Neural progenitor cell (in vitro differentiated cells): ENCODE results near the gene EIF3I. TPM values are rescaled to one million over a fixed set of nuclear protein-coding genes. Genes with fewer than 3 reads are reported as not detected.
A peak's percentile ranks its signal among the peaks of the same experiment; 100 is the strongest.

ENCODE experiments used
- DNase-seq: peaks from one replicate; pipeline ENCODE4 v3.0.0-alpha.2; 2016; ENCODE audit warnings: low spot score
- H2AFZ ChIP-seq: fragments of 200-600 bp; sonication (generic); replicated peaks from 2 replicates; pipeline ENCODE4 v1.6.1; 2016; ENCODE audit warnings: antibody characterized with exemption
- H3F3A ChIP-seq: fragments of 200-600 bp; sonication (generic); 2 replicates; pipeline ENCODE4 v1.6.1; 2016; ENCODE audit warnings: antibody characterized with exemption, low read depth
- H3K27ac ChIP-seq: fragments of 200-600 bp; sonication (generic); 2 replicates; pipeline ENCODE4 v1.5.1; 2016; ENCODE audit warnings: mild to moderate bottlenecking
- H3K27me3 ChIP-seq: fragments of 200-600 bp; sonication (generic); 2 replicates; pipeline ENCODE4 v1.6.1; 2016; ENCODE audit warnings: mild to moderate bottlenecking, moderate library complexity
- H3K36me3 ChIP-seq: fragments of 200-600 bp; sonication (generic); 2 replicates; pipeline ENCODE4 v1.5.1; 2016
- H3K4me1 ChIP-seq: fragments of 200-600 bp; sonication (generic); 2 replicates; pipeline ENCODE4 v1.6.1; 2016; ENCODE audit warnings: mixed run types
- H3K4me2 ChIP-seq: fragments of 200-600 bp; sonication (generic); 2 replicates; pipeline ENCODE4 v1.6.1; 2016
- H3K4me3 ChIP-seq: fragments of 200-600 bp; sonication (generic); 2 replicates; pipeline ENCODE4 v1.5.1; 2016
- H3K79me2 ChIP-seq: fragments of 200-600 bp; sonication (generic); 2 replicates; pipeline ENCODE4 v1.6.1; 2016; ENCODE audit warnings: low read depth
- H3K9ac ChIP-seq: fragments of 200-600 bp; sonication (generic); 2 replicates; pipeline ENCODE4 v1.6.1; 2016
- H3K9me3 ChIP-seq: fragments of 200-600 bp; sonication (generic); 2 replicates; pipeline ENCODE4 v1.5.1; 2016; ENCODE audit warnings: low read depth
- H4K20me1 ChIP-seq: fragments of 200-600 bp; sonication (generic); 2 replicates; pipeline ENCODE4 v1.6.1; 2016; ENCODE audit warnings: low read depth
- H3K27ac Mint-ChIP-seq: 3 replicates; pipeline ENCODE4 v1.8.0; 2021; ENCODE audit warnings: mixed read lengths
- H3K27me3 Mint-ChIP-seq: 2 replicates; pipeline ENCODE4 v1.8.0; 2022; ENCODE audit warnings: low read depth, mild to moderate bottlenecking, inconsistent platforms, moderate library complexity, mixed read lengths; ENCODE audit not compliant: insufficient read depth
- H3K36me3 Mint-ChIP-seq: 3 replicates; pipeline ENCODE4 v1.8.0; 2021; ENCODE audit warnings: mixed read lengths
- H3K4me1 Mint-ChIP-seq: 3 replicates; pipeline ENCODE4 v1.8.0; 2021; ENCODE audit warnings: mixed read lengths
- H3K4me3 Mint-ChIP-seq: 3 replicates; pipeline ENCODE4 v1.8.0; 2021; ENCODE audit warnings: mild to moderate bottlenecking, moderate library complexity, mixed read lengths
- H3K9me3 Mint-ChIP-seq: 3 replicates; pipeline ENCODE4 v1.8.0; 2020; ENCODE audit warnings: mixed read lengths
- EZH2 ChIP-seq: fragments of 200-600 bp; sonication (generic); IDR thresholded peaks from 2 replicates; pipeline ENCODE4 v1.6.1; 2017; ENCODE audit warnings: antibody characterized with exemption, mild to moderate bottlenecking, moderate library complexity
- EZH2phosphoT487 ChIP-seq: fragments of 200-600 bp; sonication (generic); IDR thresholded peaks from 2 replicates; pipeline ENCODE4 v1.6.1; 2017; ENCODE audit warnings: antibody characterized with exemption
- total RNA-seq: library from RNA; depleted of rRNA; stranded (reverse); fragments of >200 nt; gene quantifications from 2 replicates; pipeline ENCODE4 v1.2.3, GENCODE V29; 2015; ENCODE audit warnings: low replicate concordance
- TF ChIP-seq, protein P1 (sequence below): fragments of 200-600 bp; sonication (generic); IDR thresholded peaks from 2 replicates; pipeline ENCODE4 v1.5.1; 2017; ENCODE audit warnings: antibody characterized with exemption, mild to moderate bottlenecking

The EIF3I gene
- total RNA-seq, 1 donor from 2014 or later: 204 TPM

DNA sequence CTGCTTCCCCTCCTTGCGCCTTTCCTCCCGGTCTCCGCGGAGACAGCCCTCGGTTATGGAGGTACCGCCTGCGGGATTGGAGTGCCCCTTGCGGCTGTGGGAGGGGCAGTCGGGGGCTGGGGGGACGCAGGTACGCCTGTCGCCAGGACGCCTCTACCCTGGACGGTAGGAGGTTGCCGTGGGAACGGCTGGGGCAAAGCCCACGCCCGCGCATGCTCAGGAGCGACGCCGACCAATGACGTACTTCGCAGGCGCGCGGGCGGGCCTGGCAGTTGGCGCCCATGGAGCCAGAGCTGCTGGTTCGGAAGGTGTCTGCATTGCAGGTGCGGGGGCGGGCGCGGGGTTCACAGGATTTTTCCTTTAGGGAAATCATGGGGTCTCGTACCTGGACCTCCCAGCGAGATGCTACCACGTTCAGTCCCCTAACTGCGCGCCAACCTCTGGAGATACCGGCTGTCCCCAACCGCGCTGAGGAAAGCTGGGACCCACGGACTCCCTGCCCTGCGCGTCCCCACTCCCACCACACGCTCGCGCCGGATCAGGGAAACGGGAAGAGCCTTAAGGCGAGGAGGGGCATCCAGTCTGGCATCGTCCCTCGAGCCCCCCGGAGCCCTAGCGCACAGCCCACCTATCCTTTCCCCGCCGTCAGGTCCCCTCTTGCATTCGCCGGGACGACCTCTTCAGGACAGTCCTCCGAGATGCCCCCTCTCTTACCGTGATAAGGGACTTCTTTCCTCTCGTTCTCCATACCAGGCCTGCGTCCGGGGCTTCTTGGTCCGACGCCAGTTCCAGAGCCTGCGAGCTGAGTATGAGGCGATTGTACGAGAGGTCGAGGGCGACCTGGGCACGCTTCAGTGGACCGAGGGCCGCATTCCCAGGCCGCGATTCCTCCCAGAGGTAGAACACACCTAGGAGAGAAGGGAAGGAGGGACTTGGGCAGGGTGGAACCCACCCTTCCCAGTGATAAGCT, 16.5 kb upstream of the EIF3I start, which contains the start of gene IQCC:
Gene IQCC, plus strand, starts transcription at position 271 of the 970 bp plus-strand sequence. Its CDS starts 11 bp downstream, at position 282.
- H3K27me3 ChIP-seq: peaks cover 11% of the 10 kb centered on the region
- peaks cover 26% of the 10 kb centered on the region for H3F3A ChIP-seq
- peaks cover 27% of the 10 kb centered on the region for H3K4me1 Mint-ChIP-seq
- H3K9ac ChIP-seq: peak within 1 kb of the TSS; percentile 78
- H3K4me3 ChIP-seq: peak within 1 kb of the TSS; percentile 83
- DNase-seq: peak; percentile 96
- H4K20me1 ChIP-seq: no peaks in the 10 kb centered on the region
- H3K27me3 Mint-ChIP-seq: peaks cover 6% of the 10 kb centered on the region
- TF ChIP-seq, protein P1, sequence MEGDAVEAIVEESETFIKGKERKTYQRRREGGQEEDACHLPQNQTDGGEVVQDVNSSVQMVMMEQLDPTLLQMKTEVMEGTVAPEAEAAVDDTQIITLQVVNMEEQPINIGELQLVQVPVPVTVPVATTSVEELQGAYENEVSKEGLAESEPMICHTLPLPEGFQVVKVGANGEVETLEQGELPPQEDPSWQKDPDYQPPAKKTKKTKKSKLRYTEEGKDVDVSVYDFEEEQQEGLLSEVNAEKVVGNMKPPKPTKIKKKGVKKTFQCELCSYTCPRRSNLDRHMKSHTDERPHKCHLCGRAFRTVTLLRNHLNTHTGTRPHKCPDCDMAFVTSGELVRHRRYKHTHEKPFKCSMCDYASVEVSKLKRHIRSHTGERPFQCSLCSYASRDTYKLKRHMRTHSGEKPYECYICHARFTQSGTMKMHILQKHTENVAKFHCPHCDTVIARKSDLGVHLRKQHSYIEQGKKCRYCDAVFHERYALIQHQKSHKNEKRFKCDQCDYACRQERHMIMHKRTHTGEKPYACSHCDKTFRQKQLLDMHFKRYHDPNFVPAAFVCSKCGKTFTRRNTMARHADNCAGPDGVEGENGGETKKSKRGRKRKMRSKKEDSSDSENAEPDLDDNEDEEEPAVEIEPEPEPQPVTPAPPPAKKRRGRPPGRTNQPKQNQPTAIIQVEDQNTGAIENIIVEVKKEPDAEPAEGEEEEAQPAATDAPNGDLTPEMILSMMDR: peak; percentile 38
- TF ChIP-seq EZH2phosphoT487: no peak
- no peaks in the 10 kb centered on the region for H3K9me3 ChIP-seq
- peaks cover 10% of the 10 kb centered on the region for H3K4me1 ChIP-seq
- H2AFZ ChIP-seq: peak within 1 kb of the TSS; percentile 86
- peak within 1 kb of the TSS; percentile 94 for H3K4me2 ChIP-seq
- peak within 1 kb of the TSS; percentile 92 for H3K4me3 Mint-ChIP-seq
- no peaks in the 10 kb centered on the region for H3K9me3 Mint-ChIP-seq
- H3K79me2 ChIP-seq: no peaks in the 10 kb centered on the region
- H3K36me3 Mint-ChIP-seq: peaks cover 9% of the 10 kb centered on the region
- no peak within 1 kb of the TSS for H3K27ac ChIP-seq
- H3K36me3 ChIP-seq: no peaks in the 10 kb centered on the region
- peak within 1 kb of the TSS; percentile 69 for H3K27ac Mint-ChIP-seq

DNA sequence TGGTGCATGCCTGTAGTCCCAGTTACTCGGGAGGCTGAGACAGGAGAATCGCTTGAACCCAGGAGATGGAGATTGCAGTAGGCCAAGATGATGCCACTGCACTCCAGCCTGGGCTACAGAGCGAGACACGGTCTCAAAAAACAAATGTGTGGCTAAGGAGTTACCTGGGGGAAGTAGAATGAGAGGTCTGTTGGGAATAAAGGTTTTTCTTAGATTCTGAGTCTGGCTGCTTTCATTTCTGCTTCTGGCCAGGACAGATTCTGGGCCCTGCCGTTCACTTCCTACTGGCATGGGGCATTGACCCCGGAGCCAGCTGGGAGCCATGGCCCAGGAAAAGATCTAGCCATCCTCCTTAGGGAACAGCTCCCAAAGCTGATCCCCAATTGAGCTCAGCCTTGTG, 13.7 kb upstream of the EIF3I start:
- TF ChIP-seq, protein P1: no peak
- no peak for TF ChIP-seq EZH2phosphoT487
- no peak for TF ChIP-seq EZH2
- peaks cover 8% of the 10 kb centered on the region for H3F3A ChIP-seq
- no peaks in the 10 kb centered on the region for H4K20me1 ChIP-seq
- DNase-seq: no peak
- H3K79me2 ChIP-seq: no peaks in the 10 kb centered on the region
- peaks cover 4% of the 10 kb centered on the region for H3K27me3 Mint-ChIP-seq
- no peaks in the 10 kb centered on the region for H3K36me3 ChIP-seq
- H3K4me3 ChIP-seq: no peak overlapping the region
- H3K9ac ChIP-seq: no peak overlapping the region
- H3K9me3 Mint-ChIP-seq: no peaks in the 10 kb centered on the region
- H3K27ac Mint-ChIP-seq: no peak overlapping the region
- H3K4me1 ChIP-seq: peaks cover 5% of the 10 kb centered on the region
- H2AFZ ChIP-seq: no peak overlapping the region
- peaks cover 9% of the 10 kb centered on the region for H3K36me3 Mint-ChIP-seq
- H3K4me3 Mint-ChIP-seq: no peak overlapping the region
- H3K4me1 Mint-ChIP-seq: peaks cover 15% of the 10 kb centered on the region
- H3K4me2 ChIP-seq: no peak overlapping the region
- peaks cover 11% of the 10 kb centered on the region for H3K27me3 ChIP-seq
- H3K9me3 ChIP-seq: no peaks in the 10 kb centered on the region
- no peak overlapping the region for H3K27ac ChIP-seq

DNA sequence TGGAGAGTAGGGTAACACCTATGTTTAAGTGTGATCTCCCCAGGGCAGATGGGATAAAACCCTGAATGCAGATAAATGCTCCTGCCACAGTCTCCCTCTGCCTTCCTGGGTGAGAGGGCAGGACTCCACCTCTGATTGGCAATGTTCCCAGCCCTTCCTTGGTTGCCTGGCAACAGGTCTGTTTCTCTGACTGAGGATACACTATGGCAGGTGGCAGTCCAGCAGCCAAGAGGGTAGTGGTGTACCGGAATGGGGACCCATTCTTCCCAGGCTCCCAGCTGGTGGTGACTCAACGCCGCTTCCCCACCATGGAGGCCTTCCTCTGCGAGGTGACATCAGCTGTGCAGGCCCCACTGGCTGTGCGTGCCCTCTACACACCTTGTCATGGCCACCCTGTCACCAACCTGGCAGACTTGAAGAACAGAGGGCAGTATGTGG, 13.3 kb upstream of the EIF3I start, which contains the start of gene DCDC2B:
Gene DCDC2B, plus strand, starts transcription at position 199 of the 438 bp plus-strand sequence. Its CDS starts 5 bp downstream, at position 204.
- Histone ChIP-seq H3F3A (peaks cover 8% of the 10 kb centered on the region), H3K4me2 (no peak within 1 kb of the TSS), H3K4me1 (peaks cover 5% of the 10 kb centered on the region), H4K20me1 (no peaks in the 10 kb centered on the region), H3K9ac (no peak within 1 kb of the TSS), H3K9me3 (no peaks in the 10 kb centered on the region), H3K79me2 (no peaks in the 10 kb centered on the region), H3K27me3 (peaks cover 11% of the 10 kb centered on the region), H3K27ac (no peak within 1 kb of the TSS), H3K36me3 (no peaks in the 10 kb centered on the region), H3K4me3 (no peak within 1 kb of the TSS), H2AFZ (no peak within 1 kb of the TSS)
- no peak for DNase-seq
- H3K27me3 Mint-ChIP-seq: peaks cover 3% of the 10 kb centered on the region
- H3K36me3 Mint-ChIP-seq: peaks cover 9% of the 10 kb centered on the region
- peak within 1 kb of the TSS; percentile 53 for H3K27ac Mint-ChIP-seq
- H3K4me1 Mint-ChIP-seq: peaks cover 15% of the 10 kb centered on the region
- TF ChIP-seq EZH2phosphoT487: no peak
- TF ChIP-seq, protein P1: no peak
- no peak for TF ChIP-seq EZH2
- H3K9me3 Mint-ChIP-seq: no peaks in the 10 kb centered on the region
- peak within 1 kb of the TSS; percentile 35 for H3K4me3 Mint-ChIP-seq
